Central memory CD8-positive, alpha-beta T cell (primary cell): ENCODE measurements around the gene CLCN5.

Experiments used
- ATAC-seq: fragments of 150-1000 bp; cut with Tn5 transposase; replicated peaks from 2 replicates; pipeline ENCODE4 v1.10.0; 2022; ENCODE audit warnings: mild to moderate bottlenecking, moderate FRiP score, moderate number of reproducible peaks; ENCODE audit not compliant: poor library complexity, severe bottlenecking; ENCODE audit errors: extremely low read depth
- DNase-seq, 2 donors: peaks; one replicate each; pipeline ENCODE4 v3.0.0; 2021; ENCODE audit warnings: low spot score in 2 of 2
- H3K27ac Mint-ChIP-seq: one replicate; pipeline ENCODE4 v1.8.0; 2022; ENCODE audit warnings: low read depth, mild to moderate bottlenecking, moderate library complexity, mixed read lengths
- H3K27me3 Mint-ChIP-seq: one replicate; pipeline ENCODE4 v1.8.0; 2022; ENCODE audit warnings: mixed read lengths
- H3K36me3 Mint-ChIP-seq: one replicate; pipeline ENCODE4 v1.8.0; 2022; ENCODE audit warnings: mild to moderate bottlenecking, moderate library complexity, mixed read lengths; ENCODE audit not compliant: insufficient read depth
- H3K4me1 Mint-ChIP-seq: one replicate; pipeline ENCODE4 v1.8.0; 2022; ENCODE audit warnings: mixed read lengths
- H3K4me3 Mint-ChIP-seq: one replicate; pipeline ENCODE4 v1.8.0; 2022; ENCODE audit warnings: mild to moderate bottlenecking, moderate library complexity, mixed read lengths
- H3K9me3 Mint-ChIP-seq: one replicate; pipeline ENCODE4 v1.8.0; 2022; ENCODE audit warnings: mixed read lengths

The CLCN5 gene

DNA sequence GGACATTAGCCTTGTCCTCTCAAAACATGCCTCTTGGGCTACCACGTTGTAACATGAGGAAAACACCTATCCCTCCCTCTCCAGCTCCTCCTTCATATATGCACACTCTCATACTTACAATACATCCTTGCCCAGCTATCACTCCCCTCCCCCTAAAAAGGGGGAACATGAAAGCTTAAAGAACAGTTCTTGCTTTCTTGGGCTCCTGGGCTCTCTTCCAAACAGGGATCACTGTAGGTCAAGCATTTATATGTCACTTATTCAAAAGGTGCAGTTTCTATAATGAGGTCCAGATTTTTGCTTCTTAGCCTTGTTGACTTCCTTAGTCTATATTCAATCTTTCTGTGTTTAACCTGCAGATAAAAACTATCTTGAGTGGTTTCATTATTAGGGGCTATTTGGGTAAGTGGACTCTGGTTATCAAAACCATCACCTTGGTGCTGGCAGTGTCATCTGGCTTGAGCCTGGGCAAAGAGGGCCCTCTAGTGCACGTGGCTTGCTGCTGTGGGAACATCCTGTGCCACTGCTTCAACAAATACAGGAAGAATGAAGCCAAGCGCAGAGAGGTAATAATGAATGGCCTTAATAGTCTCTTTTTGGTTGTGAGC, 159.0 kb downstream of the CLCN5 start:
- DNase-seq (no peak), ATAC-seq (no peak)
- no peak overlapping the region for H3K4me3 Mint-ChIP-seq
- H3K27ac Mint-ChIP-seq, result no peak overlapping the region
- no peaks in the 10 kb centered on the region for H3K4me1 Mint-ChIP-seq
- H3K27me3 Mint-ChIP-seq, result no peaks in the 10 kb centered on the region
- no peaks in the 10 kb centered on the region for H3K36me3 Mint-ChIP-seq
- H3K9me3 Mint-ChIP-seq, result no peaks in the 10 kb centered on the region

DNA sequence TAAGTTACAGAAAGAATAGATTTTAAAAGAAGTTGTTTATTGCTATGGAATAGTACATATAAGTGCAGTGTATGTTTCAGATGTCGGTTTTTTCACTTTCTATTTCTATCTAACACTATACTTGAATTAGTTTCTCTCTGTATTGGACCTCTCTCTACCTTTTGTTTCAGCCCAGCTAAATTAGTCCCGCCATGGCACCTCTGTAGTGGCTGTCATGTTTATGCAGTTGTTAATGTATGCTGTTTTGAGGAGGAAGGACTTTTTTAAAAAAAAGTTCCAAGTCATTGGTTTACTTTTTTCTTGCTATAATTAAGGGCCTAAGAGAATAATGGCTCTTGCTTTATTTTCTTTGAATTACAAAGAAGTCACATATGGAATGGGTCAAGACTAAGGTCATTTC, 160.3 kb downstream of the CLCN5 start:
- H3K4me1 Mint-ChIP-seq, result no peaks in the 10 kb centered on the region
- no peaks in the 10 kb centered on the region for H3K27me3 Mint-ChIP-seq
- H3K4me3 Mint-ChIP-seq, result no peak overlapping the region
- ATAC-seq, result no peak
- no peaks in the 10 kb centered on the region for H3K36me3 Mint-ChIP-seq
- no peak for DNase-seq
- H3K9me3 Mint-ChIP-seq, result no peaks in the 10 kb centered on the region
- no peak overlapping the region for H3K27ac Mint-ChIP-seq

DNA sequence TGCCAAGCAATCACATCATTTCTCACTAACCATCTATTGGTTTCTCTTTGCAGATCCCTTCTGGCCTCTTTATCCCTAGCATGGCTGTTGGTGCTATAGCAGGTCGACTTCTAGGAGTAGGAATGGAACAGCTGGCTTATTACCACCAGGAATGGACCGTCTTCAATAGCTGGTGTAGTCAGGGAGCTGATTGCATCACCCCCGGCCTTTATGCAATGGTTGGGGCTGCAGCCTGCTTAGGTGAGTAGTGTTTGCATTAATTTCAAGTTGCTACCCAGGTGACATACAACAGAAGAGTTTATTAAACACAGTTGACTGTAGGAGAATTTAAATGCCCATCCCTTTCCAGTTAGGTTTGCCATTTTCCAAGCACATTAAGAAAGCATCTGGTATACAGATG, 166.2 kb downstream of the CLCN5 start:
- H3K27ac Mint-ChIP-seq, result no peak overlapping the region

DNA sequence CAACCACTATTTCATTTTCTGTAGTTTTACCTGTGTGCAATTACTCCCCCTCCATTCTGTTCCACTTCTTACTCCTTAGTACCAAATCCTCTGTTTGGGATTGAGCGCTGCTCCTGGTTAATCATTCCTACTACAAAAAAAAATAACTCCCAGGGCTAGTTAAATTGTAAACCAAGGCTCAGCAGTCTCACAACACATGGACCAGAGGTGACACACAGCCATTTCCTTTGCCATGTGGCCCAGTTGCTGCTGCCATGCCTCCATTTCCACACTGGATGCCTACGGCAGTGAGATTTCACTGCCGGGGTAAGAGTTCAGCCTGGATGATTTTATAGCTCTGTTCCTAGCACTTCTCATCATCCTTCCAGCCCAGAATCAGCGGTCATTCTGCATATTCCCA, 171.2 kb downstream of the CLCN5 start:
- Mint-ChIP-seq H3K4me3 (no peak overlapping the region), H3K4me1 (no peaks in the 10 kb centered on the region), H3K27ac (no peak overlapping the region), H3K9me3 (no peaks in the 10 kb centered on the region), H3K36me3 (no peaks in the 10 kb centered on the region), H3K27me3 (no peaks in the 10 kb centered on the region)
- DNase-seq (no peak), ATAC-seq (no peak)

More for the DNA sequence above, 166.2 kb downstream of the CLCN5 start:
- no peaks in the 10 kb centered on the region for H3K36me3 Mint-ChIP-seq
- H3K4me1 Mint-ChIP-seq, result no peaks in the 10 kb centered on the region
- no peaks in the 10 kb centered on the region for H3K9me3 Mint-ChIP-seq
- H3K27me3 Mint-ChIP-seq, result no peaks in the 10 kb centered on the region
- DNase-seq (no peak), ATAC-seq (no peak)
- no peak overlapping the region for H3K4me3 Mint-ChIP-seq

DNA sequence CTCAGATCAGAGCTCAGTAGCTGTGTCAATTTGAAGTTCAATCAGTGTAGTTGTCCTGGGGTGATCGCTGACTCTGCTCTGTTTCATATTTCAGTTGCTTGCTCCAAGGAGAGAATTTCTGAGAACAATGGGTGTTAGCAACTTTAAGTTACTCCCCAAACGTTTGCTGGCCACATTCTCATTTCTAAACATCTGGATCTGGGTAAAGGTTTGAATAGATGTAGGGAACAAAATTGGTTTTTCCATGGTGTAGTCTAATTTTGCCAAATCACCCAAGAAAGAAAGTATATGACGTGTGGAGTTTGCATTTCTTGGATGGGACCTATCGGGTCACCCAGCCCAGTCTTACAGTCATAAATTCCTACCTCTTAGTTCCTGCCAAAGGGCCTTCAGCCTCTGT, 174.7 kb downstream of the CLCN5 start:
- H3K4me1 Mint-ChIP-seq, result no peaks in the 10 kb centered on the region
- DNase-seq (no peak), ATAC-seq (no peak)
- no peaks in the 10 kb centered on the region for H3K27me3 Mint-ChIP-seq
- H3K27ac Mint-ChIP-seq, result no peak overlapping the region
- no peaks in the 10 kb centered on the region for H3K9me3 Mint-ChIP-seq
- H3K4me3 Mint-ChIP-seq, result no peak overlapping the region
- no peaks in the 10 kb centered on the region for H3K36me3 Mint-ChIP-seq

DNA sequence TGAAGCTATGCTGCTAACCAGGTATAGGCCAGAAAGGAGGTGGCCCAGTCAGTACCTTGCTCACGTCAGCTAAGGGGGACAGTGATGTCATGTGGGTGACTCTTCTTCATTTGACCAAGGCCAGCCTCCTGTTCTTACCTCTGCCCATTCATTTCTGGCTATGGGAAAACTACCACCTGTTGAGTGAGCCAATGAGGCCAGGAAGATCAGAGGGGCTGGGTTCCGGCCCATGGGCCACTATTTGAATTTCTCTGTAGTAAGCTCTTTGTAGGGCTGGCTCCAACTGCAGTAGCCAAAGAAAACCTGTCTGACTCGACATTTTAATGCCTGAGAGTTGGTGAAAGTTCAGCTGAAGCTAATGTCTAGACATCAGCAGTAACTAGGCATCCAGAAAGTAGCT, 175.8 kb downstream of the CLCN5 start:
- Mint-ChIP-seq H3K9me3 (no peaks in the 10 kb centered on the region), H3K27me3 (no peaks in the 10 kb centered on the region), H3K4me1 (no peaks in the 10 kb centered on the region), H3K4me3 (no peak overlapping the region), H3K27ac (no peak overlapping the region), H3K36me3 (no peaks in the 10 kb centered on the region)
- ATAC-seq, result no peak
- DNase-seq, result no peak

DNA sequence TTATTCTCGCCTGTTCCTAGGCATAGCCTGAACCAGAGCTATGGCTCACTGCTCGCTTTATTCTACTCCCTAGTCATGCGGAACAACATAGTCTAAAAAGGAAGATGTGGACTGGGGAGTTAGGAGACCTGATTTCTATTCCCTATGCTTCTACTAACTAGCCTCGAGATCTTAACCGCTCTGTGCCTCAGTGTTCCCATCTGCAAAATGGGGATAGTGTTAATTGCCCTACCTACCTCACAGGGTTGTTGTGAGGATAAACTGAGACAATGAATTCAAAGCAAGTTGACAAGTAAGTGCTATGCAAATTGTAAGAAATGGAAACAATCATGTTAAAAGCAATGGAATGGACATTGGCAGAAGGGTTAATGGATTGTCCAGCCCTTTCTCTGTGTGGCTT, 176.4 kb downstream of the CLCN5 start:
- Mint-ChIP-seq H3K9me3 (no peaks in the 10 kb centered on the region), H3K4me1 (no peaks in the 10 kb centered on the region), H3K4me3 (no peak overlapping the region)

DNA sequence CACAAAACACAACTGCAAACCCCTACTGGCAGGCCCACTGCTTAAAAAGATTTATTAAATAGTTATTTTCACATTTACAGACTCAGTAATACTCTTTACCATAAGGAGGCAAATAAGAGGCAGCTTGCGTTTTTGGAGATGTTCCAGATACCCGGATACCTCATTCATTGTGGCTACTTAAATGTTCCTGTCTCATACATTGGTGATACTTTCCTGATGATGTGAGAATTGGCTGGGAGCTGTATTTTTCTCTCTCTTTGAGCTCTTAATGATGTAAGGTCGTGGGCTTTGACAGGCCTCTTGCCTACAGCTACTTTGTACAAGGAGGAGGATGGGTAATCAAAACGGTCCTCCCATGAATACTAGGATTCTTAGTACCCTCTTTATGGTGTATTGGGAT, 176.9 kb downstream of the CLCN5 start:
- no peak overlapping the region for H3K4me3 Mint-ChIP-seq
- ATAC-seq (no peak), DNase-seq (no peak)
- H3K27me3 Mint-ChIP-seq, result no peaks in the 10 kb centered on the region
- no peaks in the 10 kb centered on the region for H3K9me3 Mint-ChIP-seq
- H3K4me1 Mint-ChIP-seq, result no peaks in the 10 kb centered on the region
- H3K27ac Mint-ChIP-seq, result no peak overlapping the region
- H3K36me3 Mint-ChIP-seq, result no peaks in the 10 kb centered on the region

More for the DNA sequence above, 176.4 kb downstream of the CLCN5 start:
- Mint-ChIP-seq H3K36me3 (no peaks in the 10 kb centered on the region), H3K27me3 (no peaks in the 10 kb centered on the region), H3K27ac (no peak overlapping the region)
- DNase-seq (no peak), ATAC-seq (no peak)

DNA sequence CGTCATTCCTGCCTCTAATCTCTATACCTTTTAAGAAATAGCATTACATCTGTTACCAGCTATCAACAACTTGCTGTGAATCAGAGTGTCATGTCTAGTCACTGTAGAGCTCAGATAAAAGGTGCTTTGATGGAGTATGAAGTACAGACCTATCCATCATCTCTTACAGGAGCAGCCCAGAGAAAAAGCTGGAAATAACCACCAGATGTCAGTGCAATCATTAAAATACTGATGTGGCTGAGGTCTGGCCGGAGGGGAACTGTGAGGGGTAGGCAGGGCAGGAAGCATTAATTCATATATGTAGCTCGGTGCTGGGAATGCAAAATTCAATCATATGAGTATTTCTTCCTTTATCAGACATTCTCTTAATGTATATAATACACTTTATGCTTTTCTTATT, 177.8 kb downstream of the CLCN5 start:
- DNase-seq (no peak), ATAC-seq (no peak)
- Mint-ChIP-seq H3K4me3 (no peak overlapping the region), H3K36me3 (no peaks in the 10 kb centered on the region), H3K9me3 (no peaks in the 10 kb centered on the region), H3K27ac (no peak overlapping the region), H3K4me1 (no peaks in the 10 kb centered on the region), H3K27me3 (no peaks in the 10 kb centered on the region)

DNA sequence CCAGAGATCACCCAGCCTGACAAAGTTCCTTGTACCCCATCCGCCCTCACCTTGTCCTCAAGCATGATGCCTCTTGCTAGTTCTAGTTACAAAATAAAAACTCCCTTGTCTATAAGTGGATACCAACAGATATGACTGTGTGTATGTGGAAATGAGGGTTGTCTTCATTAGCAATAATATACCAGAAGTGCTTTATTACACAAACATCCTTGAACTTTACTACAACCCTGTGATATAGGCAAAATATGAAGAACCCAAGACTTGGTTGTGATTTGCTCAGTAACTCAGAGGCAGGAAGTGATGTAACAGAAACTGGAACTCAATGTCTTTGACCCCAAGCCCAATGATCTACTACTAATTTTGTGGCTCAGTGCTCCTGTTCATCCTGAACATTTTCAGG, 180.8 kb downstream of the CLCN5 start:
- Mint-ChIP-seq H3K27ac (no peak overlapping the region), H3K36me3 (no peaks in the 10 kb centered on the region), H3K4me1 (no peaks in the 10 kb centered on the region), H3K27me3 (no peaks in the 10 kb centered on the region), H3K9me3 (no peaks in the 10 kb centered on the region), H3K4me3 (no peak overlapping the region)
- DNase-seq (no peak), ATAC-seq (no peak)

DNA sequence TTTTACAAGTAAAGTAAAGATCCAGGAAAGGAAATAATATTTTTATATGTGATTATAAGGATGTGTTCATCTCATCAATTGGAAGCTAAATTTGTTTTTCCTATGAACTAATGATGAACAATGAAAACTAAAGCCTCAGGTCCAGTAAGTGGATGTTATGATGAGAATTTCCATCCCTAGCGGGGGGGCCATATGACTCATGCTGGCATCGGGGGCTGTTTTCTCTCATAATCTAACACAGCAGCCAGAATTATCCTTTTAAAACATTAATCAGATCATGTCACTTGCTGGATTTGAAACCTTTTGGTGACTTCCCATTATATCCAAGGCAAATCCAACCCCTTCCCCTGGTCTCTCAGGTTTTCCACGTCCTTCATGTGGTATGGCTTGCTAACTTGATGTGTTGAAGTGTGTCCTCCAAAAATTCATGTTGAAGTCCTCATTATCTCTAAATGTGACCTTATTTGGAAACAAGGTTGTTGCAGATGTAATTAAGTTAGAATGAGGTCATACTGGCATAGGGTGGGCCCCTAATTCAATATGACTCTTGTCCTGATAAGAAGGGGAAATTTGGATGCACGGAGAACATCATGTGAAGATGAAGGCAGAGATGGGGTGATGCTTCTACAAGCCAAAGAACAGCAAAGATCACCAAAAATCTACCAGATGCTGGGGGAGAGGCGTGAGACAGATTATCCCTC, 181.6 kb downstream of the CLCN5 start:
- DNase-seq (no peak), ATAC-seq (no peak)
- H3K27me3 Mint-ChIP-seq, result no peaks in the 10 kb centered on the region
- no peak overlapping the region for H3K4me3 Mint-ChIP-seq
- H3K27ac Mint-ChIP-seq, result no peak overlapping the region
- no peaks in the 10 kb centered on the region for H3K4me1 Mint-ChIP-seq
- H3K9me3 Mint-ChIP-seq, result no peaks in the 10 kb centered on the region
- H3K36me3 Mint-ChIP-seq, result no peaks in the 10 kb centered on the region

DNA sequence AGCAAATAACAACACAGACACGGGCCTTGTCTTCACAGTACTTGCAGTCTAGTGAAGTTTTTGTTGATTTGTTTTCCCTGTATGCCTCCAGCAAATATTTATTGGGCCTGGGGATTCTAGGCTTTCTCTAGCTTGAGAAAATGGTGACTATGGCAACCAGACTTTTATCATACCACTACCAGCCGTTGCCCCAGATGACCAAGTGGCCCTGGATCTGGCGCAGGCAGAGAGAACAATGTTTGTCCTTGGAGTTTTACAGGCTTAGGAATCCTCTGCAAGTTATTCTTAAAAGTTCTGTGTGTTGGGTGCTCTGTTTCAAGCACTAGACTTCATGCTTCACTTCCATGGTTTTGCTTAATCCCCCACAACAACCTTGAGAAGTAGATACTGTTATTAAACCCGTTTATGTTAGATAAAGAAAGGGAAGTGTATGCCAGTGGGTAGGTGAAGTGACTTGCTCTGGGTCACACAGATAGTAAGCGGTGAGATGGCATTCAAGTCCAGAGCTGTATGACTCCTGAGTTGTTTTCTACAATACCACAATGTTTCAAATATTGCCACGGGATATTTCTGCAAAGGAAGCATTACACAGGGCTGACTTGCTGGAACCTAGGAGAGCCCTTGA, 183.8 kb downstream of the CLCN5 start:
- DNase-seq (no peak), ATAC-seq (no peak)
- H3K4me1 Mint-ChIP-seq, result no peaks in the 10 kb centered on the region
- no peaks in the 10 kb centered on the region for H3K36me3 Mint-ChIP-seq
- H3K27me3 Mint-ChIP-seq, result no peaks in the 10 kb centered on the region
- no peaks in the 10 kb centered on the region for H3K9me3 Mint-ChIP-seq
- H3K4me3 Mint-ChIP-seq, result no peak overlapping the region
- H3K27ac Mint-ChIP-seq, result no peak overlapping the region

DNA sequence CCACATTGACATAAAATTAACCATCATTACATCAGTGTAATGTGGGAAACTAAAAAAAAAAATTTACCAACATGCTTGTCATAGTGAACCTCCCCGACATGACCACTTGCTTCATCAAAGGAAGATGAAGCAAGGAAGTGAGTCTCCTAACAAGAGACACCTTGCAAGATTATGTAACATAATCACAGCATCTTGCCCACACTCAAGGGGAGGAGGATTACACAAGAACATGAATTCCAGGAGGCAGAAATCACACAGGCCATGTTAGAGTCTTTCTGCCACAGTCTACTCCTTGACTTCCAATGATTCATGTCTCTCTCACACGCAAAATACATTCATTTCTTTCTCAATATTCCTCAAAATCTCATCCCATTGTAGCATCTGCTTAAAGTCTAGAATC, 185.1 kb downstream of the CLCN5 start:
- no peaks in the 10 kb centered on the region for H3K27me3 Mint-ChIP-seq
- no peaks in the 10 kb centered on the region for H3K4me1 Mint-ChIP-seq
- DNase-seq (no peak), ATAC-seq (no peak)
- H3K9me3 Mint-ChIP-seq, result no peaks in the 10 kb centered on the region
- no peak overlapping the region for H3K27ac Mint-ChIP-seq
- H3K4me3 Mint-ChIP-seq, result no peak overlapping the region
- no peaks in the 10 kb centered on the region for H3K36me3 Mint-ChIP-seq
